HG03521 (cell line): ENCODE data around the gene RNF8.
"Not testable (repeated sequence)": the region's sequence is repeated elsewhere in the genome, so short reads cannot be mapped to it uniquely, and the experiment has no call there.

Experiments
- ATAC-seq: cut with Tn5 transposase; IDR thresholded peaks from one replicate; pipeline ENCODE4 v1.9.1; 2021; ENCODE audit warnings: mild to moderate bottlenecking, moderate library complexity; ENCODE audit not compliant: unreplicated experiment

RNF8 gene

DNA sequence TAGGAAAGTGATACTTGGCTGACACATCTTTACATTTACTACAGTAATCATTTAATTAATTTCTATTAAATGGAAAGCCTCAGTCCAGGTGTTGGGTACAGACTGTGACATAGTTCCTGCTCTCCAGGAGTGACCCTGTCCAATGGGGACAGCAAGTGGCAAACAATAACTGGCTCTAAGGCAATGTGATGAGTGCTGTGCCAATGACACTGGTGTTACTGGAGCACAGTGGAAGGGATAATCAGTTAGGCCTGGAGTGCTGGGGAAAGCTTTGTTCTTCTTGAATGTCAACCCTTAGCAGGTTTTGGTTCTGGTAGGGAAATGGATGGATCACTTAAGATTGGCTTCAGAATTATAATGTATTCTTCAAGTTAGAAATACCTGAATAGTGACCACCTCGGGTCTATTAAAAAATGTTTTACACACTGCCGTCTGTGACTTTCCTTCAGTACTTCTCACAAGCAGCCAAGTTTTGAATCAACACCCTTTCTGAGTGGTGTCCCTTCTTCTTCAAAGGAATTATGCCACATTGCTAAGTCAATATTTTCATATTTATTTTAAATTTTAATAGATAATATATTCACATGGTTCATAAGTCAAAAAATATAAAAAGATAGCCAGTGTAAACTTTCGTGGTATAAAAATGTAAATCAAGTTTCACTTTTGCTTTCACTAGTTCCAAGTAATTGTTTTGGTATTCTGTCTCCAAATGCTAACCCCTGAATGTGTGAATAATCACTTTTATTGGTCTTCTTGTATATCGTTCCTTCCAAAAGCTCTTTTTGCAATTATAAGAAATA lies 88.8 kb downstream of the RNF8 start:
- ATAC-seq: no peak

DNA sequence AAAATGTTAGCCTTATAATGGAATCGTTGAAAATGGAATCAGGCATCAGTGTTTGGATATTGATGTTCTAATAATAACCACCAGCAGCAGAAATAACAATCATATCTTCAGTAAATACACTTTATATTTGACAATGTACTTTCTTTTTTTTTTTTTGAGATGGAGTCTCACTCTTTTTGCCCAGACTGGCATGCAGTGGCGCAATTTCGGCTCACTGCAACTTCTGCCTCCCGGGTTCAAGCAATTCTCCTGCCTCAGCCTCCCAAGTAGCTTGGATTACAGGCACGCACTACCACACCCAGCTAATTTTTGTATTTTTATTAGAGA lies 89.4 kb downstream of the RNF8 start:
- not testable (repeated sequence) for ATAC-seq
